Left colon (tissue), 2 donors: ENCODE measurements around the gene GPBAR1. TPM values are rescaled to one million over a fixed set of nuclear protein-coding genes. Genes with fewer than 3 reads are reported as not detected.
"Not testable (repeated sequence)": the region's sequence is repeated elsewhere in the genome, so short reads cannot be mapped to it uniquely, and the experiment has no call there.

Experiments used
- ATAC-seq: fragments of 200-7000 bp; cut with Tn5 transposase; one replicate; pipeline ENCODE4 v1.9.1; 2020; ENCODE audit warnings: mild to moderate bottlenecking, moderate library complexity
- DNase-seq, 2 donors: peaks; one replicate each; pipeline ENCODE4 v3.0.0-alpha.2; 2020
- intact Hi-C, 2 donors: fragments of 100-400 bp; cut with DNase I in 1 of 2; cut with micrococcal nuclease in 1 of 2; formaldehyde crosslinking; loops; one replicate each; pipeline versions ENCODE4 v1.11.2 to v1.14.0; 2022; cut with DNase I, micrococcal nuclease
- total RNA-seq, 2 donors: library from RNA; stranded (reverse); fragmentation: NEBNext Ultra II Directional; extraction: Animal tissue kit (Norgen Biotek cat#: 25700); gene quantifications; one replicate each; pipeline ENCODE4 v1.2.1, GENCODE V29; 2021
- donor health status: DM: no; HTN: no; CAD: no.
- donor health status: DM: yes; HTN: yes; CAD: no.

GPBAR1 gene
- total RNA-seq, 2 donors from 2014 or later = 1.8 to 3.0 TPM

- ATAC-seq (peak; percentile 64), DNase-seq (peak; percentile 55 to 60)
- intact Hi-C loops = loop anchor here in 1 of 2 donors (5.0 kb wide), 1 partner anchor 47 kb away; the partner anchor contains the start of gene ARPC2
Observed at GRCh38 chr2:218263817-218264641, 3.2 kb downstream of the GPBAR1 start.

- intact Hi-C loops = loop anchor here in 1 of 2 donors (5.0 kb wide), 1 partner anchor 48 kb away; the partner anchor contains the start of gene ARPC2
- peak; percentile 73 for ATAC-seq
- peak; percentile 77 for DNase-seq
Observed at GRCh38 chr2:218264773-218265561, 4.2 kb downstream of the GPBAR1 start.

- ATAC-seq = no peak
- DNase-seq = peak in 1 of 2 donors; percentile 33
- intact Hi-C loops = no loop called here
Observed at GRCh38 chr2:218265626-218266025, 4.8 kb downstream of the GPBAR1 start.

GRCh38 chr2:218266316-218266979 lies 5.6 kb downstream of the GPBAR1 start:
- ATAC-seq = no peak
- peak in 1 of 2 donors; percentile 28 for DNase-seq
- intact Hi-C loops = no loop called here

GRCh38 chr2:218267259-218267658 lies 6.4 kb downstream of the GPBAR1 start:
- DNase-seq (no peak), ATAC-seq (no peak)
- intact Hi-C loops = no loop called here

- ATAC-seq = peak; percentile 73
- peak; percentile 100 for DNase-seq
- intact Hi-C loops = loop anchor here in 1 of 2 donors (5.0 kb wide), 1 partner anchor 83 kb away; no protein-coding TSS in a partner anchor
Observed at GRCh38 chr2:218269900-218270720, 9.3 kb downstream of the GPBAR1 start, which contains the start of the genes AAMP and PNKD. AAMP (minus strand) TSS chr2:218270137; CDS start chr2:218270086, 51 bp downstream. PNKD (plus strand) TSS chr2:218270519; CDS start chr2:218270536, 17 bp downstream.

GRCh38 chr2:218270721-218271486 lies 10.1 kb downstream of the GPBAR1 start:
- DNase-seq = peak in 1 of 2 donors; percentile 50
- peak; percentile 1 for ATAC-seq
- intact Hi-C loops = loop anchor here in 1 of 2 donors (5.0 kb wide), 1 partner anchor 84 kb away; no protein-coding TSS in a partner anchor

- DNase-seq (peak; percentile 57 to 62), ATAC-seq (no peak)
- intact Hi-C loops = loop anchor here in 1 of 2 donors (5.0 kb wide), 1 partner anchor 84 kb away; no protein-coding TSS in a partner anchor
Observed at GRCh38 chr2:218271487-218271797, 10.6 kb downstream of the GPBAR1 start.

- DNase-seq = no peak
Observed at GRCh38 chr2:218271865-218272530, 11.2 kb downstream of the GPBAR1 start.

GRCh38 chr2:218272531-218273212 lies 11.9 kb downstream of the GPBAR1 start:
- DNase-seq = peak; percentile 91 to 98
- intact Hi-C loops = loop anchor here in 1 of 2 donors (5.0 kb wide), 1 partner anchor 85 kb away; no protein-coding TSS in a partner anchor
- peak; percentile 59 for ATAC-seq

More at GRCh38 chr2:218271865-218272530, 11.2 kb downstream of the GPBAR1 start:
- intact Hi-C loops = loop anchor here in 1 of 2 donors (5.0 kb wide), 1 partner anchor 85 kb away; no protein-coding TSS in a partner anchor
- no peak for ATAC-seq

GRCh38 chr2:218273214-218273907 lies 12.5 kb downstream of the GPBAR1 start:
- intact Hi-C loops = loop anchor here in 1 of 2 donors (5.0 kb wide), 1 partner anchor 86 kb away; no protein-coding TSS in a partner anchor
- ATAC-seq, DNase-seq: not testable (repeated sequence)

GRCh38 chr2:218273908-218274249 lies 13.1 kb downstream of the GPBAR1 start:
- peak; percentile 45 to 64 for DNase-seq
- intact Hi-C loops = loop anchor here in 1 of 2 donors (5.0 kb wide), 1 partner anchor 87 kb away; no protein-coding TSS in a partner anchor
- peak; percentile 34 for ATAC-seq

GRCh38 chr2:218274586-218274985 lies 13.8 kb downstream of the GPBAR1 start:
- intact Hi-C loops = loop anchor here in 1 of 2 donors (5.0 kb wide), 1 partner anchor 87 kb away; no protein-coding TSS in a partner anchor
- DNase-seq (peak in 1 of 2 donors; percentile 27), ATAC-seq (no peak)

GRCh38 chr2:218275371-218276072 lies 14.7 kb downstream of the GPBAR1 start:
- no peak for ATAC-seq
- intact Hi-C loops = no loop called here
- DNase-seq = peak in 1 of 2 donors; percentile 22
